Measurements from ENCODE around the gene EFCAB13. TPM values are rescaled to one million over a fixed set of nuclear protein-coding genes. Genes with fewer than 3 reads are reported as not detected.

EFCAB13 gene
- total RNA-seq, 1 experiment from 2014 or later: 1.6 TPM

DNA sequence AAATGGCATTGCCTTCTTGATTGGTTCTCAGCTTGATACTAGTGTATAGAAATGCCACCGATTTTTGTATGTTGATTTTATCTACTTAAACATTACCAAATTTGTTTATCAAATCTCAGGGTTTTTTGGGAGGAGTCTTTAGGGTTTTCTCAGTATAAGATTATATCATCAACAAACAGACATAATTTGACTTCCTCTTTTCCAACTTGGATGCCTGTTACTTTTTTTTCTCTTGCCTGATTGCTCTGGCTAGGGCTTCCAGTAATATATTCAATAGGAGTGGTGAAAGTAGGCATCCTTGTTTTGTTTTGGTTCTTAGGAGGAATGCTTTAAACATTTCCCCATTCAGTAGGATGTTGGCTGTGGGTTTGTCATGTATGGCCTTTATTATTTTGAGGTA is 29.1 kb downstream of the EFCAB13 start:
- no peak for DNase-seq
- H3K27me3 Mint-ChIP-seq (ENCODE audit: low read depth): no peaks in the 10 kb centered on the region; the same call in 1 of the 2 replicates
- Histone ChIP-seq H2BK20ac (ENCODE audit: low read depth, low read length, poor library complexity, severe bottlenecking) (no peak overlapping the region), H3K9me3 (ENCODE audit: control insufficient read depth, low read depth, low read length) (no peaks in the 10 kb centered on the region), H3K14ac (ENCODE audit: insufficient read depth, low read length) (no peak overlapping the region), H3K18ac (ENCODE audit: insufficient read length, low read depth, low read length) (no peak overlapping the region), H4K8ac (replicated peaks; ENCODE audit: insufficient read length, low read depth, low read length) (no peak overlapping the region), H4K20me1 (ENCODE audit: control insufficient read depth, insufficient read depth, insufficient read length) (no peaks in the 10 kb centered on the region), H3K9ac (ENCODE audit: extremely low read depth, insufficient read length, low read length) (no peak overlapping the region), H4K91ac (ENCODE audit: insufficient read length, low read depth, low read length) (no peak overlapping the region), H3K79me2 (ENCODE audit: insufficient read depth, low read length) (no peaks in the 10 kb centered on the region), H2BK12ac (ENCODE audit: insufficient read length, low read depth, low read length) (no peak overlapping the region), H2BK5ac (ENCODE audit: insufficient read length, low read length) (no peak overlapping the region), H3K4me1 (ENCODE audit: insufficient read depth, low read length) (no peaks in the 10 kb centered on the region), H3K4ac (ENCODE audit: low read depth, low read length) (no peak overlapping the region), H3K27ac (ENCODE audit: insufficient read length, low read depth, low read length) (no peak overlapping the region), H3K79me1 (ENCODE audit: insufficient read depth, low read depth, low read length, poor library complexity, severe bottlenecking) (no peaks in the 10 kb centered on the region), H2AFZ (ENCODE audit: low read length) (no peak overlapping the region), H3K23ac (ENCODE audit: insufficient read length, low read depth, low read length) (no peak overlapping the region), H3K56ac (ENCODE audit: insufficient read length, low read depth, low read length) (no peak overlapping the region), H3K4me2 (ENCODE audit: insufficient read depth, insufficient read length, low read length) (no peak overlapping the region), H2BK120ac (ENCODE audit: low read depth, low read length, poor library complexity, severe bottlenecking) (no peak overlapping the region), H3K27me3 (ENCODE audit: insufficient read depth, low read length) (no peaks in the 10 kb centered on the region), H4K5ac (ENCODE audit: insufficient read length, low read depth, low read length) (no peak overlapping the region), H3T11ph (ENCODE audit: low read length) (no peak overlapping the region), H2BK15ac (ENCODE audit: low read depth, low read length) (no peak overlapping the region), H3K23me2 (ENCODE audit: insufficient read length, low read depth, low read length, poor library complexity, severe bottlenecking) (no peaks in the 10 kb centered on the region), H2AK5ac (ENCODE audit: insufficient read length, low read length) (no peak overlapping the region)
- H3K36me3 Mint-ChIP-seq (ENCODE audit: insufficient read depth in 1 of 3, low read depth in 3 of 3): no peaks in the 10 kb centered on the region
- peaks cover 4% of the 10 kb centered on the region in 2 experiments; a peak in 2 of 4 replicates for H3K4me1 Mint-ChIP-seq
- no peak overlapping the region for H3K4me3 Mint-ChIP-seq
- H3K9me3 Mint-ChIP-seq: peaks cover 0 to 5% of the 10 kb centered on the region in 2 experiments; a peak in 1 of 5 replicates
- no peak overlapping the region for H3K27ac Mint-ChIP-seq
- TF ChIP-seq, protein P1, sequence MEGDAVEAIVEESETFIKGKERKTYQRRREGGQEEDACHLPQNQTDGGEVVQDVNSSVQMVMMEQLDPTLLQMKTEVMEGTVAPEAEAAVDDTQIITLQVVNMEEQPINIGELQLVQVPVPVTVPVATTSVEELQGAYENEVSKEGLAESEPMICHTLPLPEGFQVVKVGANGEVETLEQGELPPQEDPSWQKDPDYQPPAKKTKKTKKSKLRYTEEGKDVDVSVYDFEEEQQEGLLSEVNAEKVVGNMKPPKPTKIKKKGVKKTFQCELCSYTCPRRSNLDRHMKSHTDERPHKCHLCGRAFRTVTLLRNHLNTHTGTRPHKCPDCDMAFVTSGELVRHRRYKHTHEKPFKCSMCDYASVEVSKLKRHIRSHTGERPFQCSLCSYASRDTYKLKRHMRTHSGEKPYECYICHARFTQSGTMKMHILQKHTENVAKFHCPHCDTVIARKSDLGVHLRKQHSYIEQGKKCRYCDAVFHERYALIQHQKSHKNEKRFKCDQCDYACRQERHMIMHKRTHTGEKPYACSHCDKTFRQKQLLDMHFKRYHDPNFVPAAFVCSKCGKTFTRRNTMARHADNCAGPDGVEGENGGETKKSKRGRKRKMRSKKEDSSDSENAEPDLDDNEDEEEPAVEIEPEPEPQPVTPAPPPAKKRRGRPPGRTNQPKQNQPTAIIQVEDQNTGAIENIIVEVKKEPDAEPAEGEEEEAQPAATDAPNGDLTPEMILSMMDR (conservative IDR thresholded peaks at IDR 0.05): no peak
- WGBS (ENCODE audit: extremely low coverage, insufficient read length, low lambda C conversion rate): no CpG with 5 or more reads among the region's 1 CpG

Measured in H9 (cell line).